Effector memory CD8-positive, alpha-beta T cell (primary cell): ENCODE results near the gene SPAST.
A peak's percentile ranks its signal among the peaks of the same experiment; 100 is the strongest.
"Not testable (repeated sequence)": the region's sequence is repeated elsewhere in the genome, so short reads cannot be mapped to it uniquely, and the experiment has no call there.

Experiments used
- ATAC-seq: fragments of 150-1000 bp; cut with Tn5 transposase; replicated peaks from 2 replicates; pipeline ENCODE4 v1.10.0; 2021; ENCODE audit warnings: mild to moderate bottlenecking, moderate library complexity
- DNase-seq, 3 experiments: peaks; one replicate each; pipeline ENCODE4 v3.0.0; 2021
- H3K27ac Mint-ChIP-seq, 2 donors: one replicate each; pipeline ENCODE4 v1.8.0; 2022; ENCODE audit warnings: mild to moderate bottlenecking in 2 of 2, mixed read lengths in 2 of 2, moderate library complexity in 2 of 2
- H3K27me3 Mint-ChIP-seq, 2 donors: one replicate each; pipeline ENCODE4 v1.8.0; 2022; ENCODE audit warnings: mixed read lengths in 2 of 2
- H3K36me3 Mint-ChIP-seq: one replicate; pipeline ENCODE4 v1.8.0; 2022; ENCODE audit warnings: mild to moderate bottlenecking, moderate library complexity, mixed read lengths; ENCODE audit not compliant: insufficient read depth
- H3K4me1 Mint-ChIP-seq, 2 donors: one replicate each; pipeline ENCODE4 v1.8.0; 2022; ENCODE audit warnings: low read depth in 2 of 2, mixed read lengths in 2 of 2
- H3K4me3 Mint-ChIP-seq, 2 donors: one replicate each; pipeline ENCODE4 v1.8.0; 2022; ENCODE audit warnings: mild to moderate bottlenecking in 2 of 2, mixed read lengths in 2 of 2, moderate library complexity in 2 of 2
- H3K9me3 Mint-ChIP-seq, 2 donors: one replicate each; pipeline ENCODE4 v1.8.0; 2022; ENCODE audit warnings: mixed read lengths in 2 of 2

Gene SPAST

DNA sequence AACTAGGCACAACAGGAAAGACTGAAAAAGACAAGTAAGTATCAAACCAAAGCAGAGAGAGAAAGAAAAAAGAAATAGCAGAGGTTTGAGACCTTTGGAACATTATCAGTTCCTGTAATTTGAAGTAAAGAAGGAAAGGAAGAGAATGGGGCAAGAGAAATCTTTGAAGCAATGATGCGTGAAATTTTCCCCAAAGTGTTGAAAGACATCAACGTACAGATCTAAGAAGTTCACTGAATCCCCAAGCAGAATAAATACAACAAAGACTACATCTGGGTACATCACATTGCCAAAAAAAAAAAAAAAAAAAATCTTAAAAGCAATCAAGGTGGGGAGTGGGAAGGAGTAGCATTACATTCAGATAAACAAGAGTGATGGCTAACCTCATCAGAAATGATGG, 96.3 kb downstream of the SPAST start:
- peaks cover 14% of the 10 kb centered on the region for H3K36me3 Mint-ChIP-seq
- no peak for DNase-seq
- H3K4me3 Mint-ChIP-seq, result no peak overlapping the region
- H3K9me3 Mint-ChIP-seq, result no peaks in the 10 kb centered on the region
- H3K4me1 Mint-ChIP-seq, result peaks cover 0 to 3% of the 10 kb centered on the region in 2 donors
- no peak for ATAC-seq
- no peaks in the 10 kb centered on the region for H3K27me3 Mint-ChIP-seq
- no peak overlapping the region for H3K27ac Mint-ChIP-seq

DNA sequence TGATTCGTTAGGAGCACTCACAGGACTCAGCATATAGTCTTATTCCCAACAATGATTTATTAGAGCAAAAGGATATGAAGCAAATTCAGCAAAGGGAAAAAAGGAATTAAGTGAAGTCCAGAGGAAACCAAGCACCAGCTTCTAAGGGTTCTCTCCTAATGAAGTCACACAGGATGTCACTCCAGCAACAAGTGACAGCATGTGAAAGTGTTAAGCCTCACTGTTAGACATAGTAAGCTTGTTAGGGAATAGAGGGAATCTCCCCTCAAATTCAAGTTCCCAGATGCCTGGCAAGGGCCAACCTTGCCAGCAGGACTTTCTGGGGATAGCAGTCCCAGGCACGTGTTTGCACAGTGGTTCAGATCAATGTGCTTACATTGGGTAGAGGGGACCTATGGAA, 97.9 kb downstream of the SPAST start:
- Mint-ChIP-seq H3K4me3 (no peak overlapping the region), H3K27me3 (no peaks in the 10 kb centered on the region), H3K9me3 (no peaks in the 10 kb centered on the region), H3K36me3 (peaks cover 15% of the 10 kb centered on the region), H3K4me1 (peaks cover 9 to 14% of the 10 kb centered on the region in 2 donors), H3K27ac (no peak overlapping the region)
- ATAC-seq (no peak), DNase-seq (no peak)

DNA sequence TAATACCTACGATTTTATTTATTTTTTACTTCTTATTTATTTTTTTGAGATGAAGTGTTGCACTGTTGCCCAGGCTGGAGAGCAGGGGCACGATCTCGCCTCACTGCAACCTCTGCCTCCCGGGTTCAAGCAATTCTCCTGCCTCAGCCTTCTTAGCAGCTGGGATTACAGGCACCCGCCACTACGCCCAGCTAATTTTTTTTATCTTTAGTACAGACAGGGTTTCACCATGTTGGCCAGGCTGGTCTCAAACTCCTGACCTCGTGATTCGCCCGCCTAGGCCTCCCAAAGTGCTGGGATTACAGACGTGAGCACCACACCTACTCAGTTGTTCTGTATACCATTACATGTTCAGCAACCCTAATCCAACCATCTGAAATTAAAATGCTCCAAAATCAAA, 100.9 kb downstream of the SPAST start:
- not testable (repeated sequence) for DNase-seq, H3K9me3 Mint-ChIP-seq, H3K27me3 Mint-ChIP-seq, ATAC-seq
- Mint-ChIP-seq H3K4me3 (peak overlapping the region in 1 of 2 donors; percentile 96), H3K36me3 (peaks cover 11% of the 10 kb centered on the region), H3K4me1 (peaks cover 13 to 28% of the 10 kb centered on the region in 2 donors), H3K27ac (peak overlapping the region in 1 of 2 donors; percentile 97)

DNA sequence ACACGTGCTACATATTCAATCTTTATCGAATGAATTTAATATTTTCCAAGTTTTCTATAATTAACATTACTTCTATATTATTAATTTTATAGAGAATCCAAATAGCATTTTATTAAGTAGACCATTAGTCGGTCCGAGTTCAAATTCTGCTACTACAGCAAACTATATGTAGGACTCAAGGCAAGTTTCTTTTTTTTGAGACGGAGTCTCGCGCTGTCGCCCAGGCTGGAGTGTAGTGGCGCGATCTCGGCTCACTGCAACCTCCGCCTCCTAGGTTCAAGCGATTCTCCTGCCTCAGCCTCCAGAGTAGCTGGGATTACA, 101.6 kb downstream of the SPAST start:
- H3K9me3 Mint-ChIP-seq, DNase-seq, H3K27me3 Mint-ChIP-seq: not testable (repeated sequence)
- ATAC-seq, result peak; percentile 10
- Mint-ChIP-seq H3K4me3 (peak overlapping the region; percentile 96 to 99), H3K27ac (peak overlapping the region; percentile 97 to 98), H3K4me1 (peaks cover 13 to 28% of the 10 kb centered on the region in 2 donors), H3K36me3 (peaks cover 11% of the 10 kb centered on the region)

GRCh38 chr2:32166115-32166574, 102.8 kb downstream of the SPAST start:
- Mint-ChIP-seq H3K9me3 (no peaks in the 10 kb centered on the region), H3K4me3 (peak overlapping the region; percentile 96 to 99), H3K27me3 (no peaks in the 10 kb centered on the region), H3K27ac (peak overlapping the region; percentile 97 to 98), H3K36me3 (peaks cover 11% of the 10 kb centered on the region), H3K4me1 (peaks cover 13 to 28% of the 10 kb centered on the region in 2 donors)
- DNase-seq (no peak), ATAC-seq (peak; percentile 13)

DNA sequence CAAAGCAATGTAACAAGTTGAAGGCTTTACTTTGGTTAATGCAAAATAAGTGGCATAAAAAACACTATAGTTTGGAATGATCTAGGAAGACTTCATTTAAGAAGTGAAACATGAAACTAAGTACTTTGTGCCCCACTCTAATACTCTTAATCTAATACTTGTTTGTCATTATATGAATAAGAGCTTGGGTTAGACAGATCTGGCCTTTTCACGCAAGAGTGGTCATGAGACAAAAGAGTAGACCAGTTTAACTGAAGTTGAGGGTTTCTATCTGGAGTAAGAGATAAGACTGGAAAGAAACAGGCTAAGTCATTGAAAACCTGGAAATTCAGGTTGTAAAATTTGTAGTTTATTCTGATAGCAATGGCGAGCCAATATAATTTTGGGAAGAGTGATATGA, 105.2 kb downstream of the SPAST start:
- Mint-ChIP-seq H3K9me3 (no peaks in the 10 kb centered on the region), H3K4me3 (no peak overlapping the region), H3K4me1 (peaks cover 19 to 40% of the 10 kb centered on the region in 2 donors), H3K36me3 (peaks cover 21% of the 10 kb centered on the region), H3K27ac (peak overlapping the region in 1 of 2 donors; percentile 73), H3K27me3 (no peaks in the 10 kb centered on the region)
- ATAC-seq (no peak), DNase-seq (no peak)

GRCh38 chr2:32172870-32173269, 109.5 kb downstream of the SPAST start:
- peaks cover 6 to 16% of the 10 kb centered on the region in 2 donors for H3K4me1 Mint-ChIP-seq
- peaks cover 35% of the 10 kb centered on the region for H3K36me3 Mint-ChIP-seq
- H3K9me3 Mint-ChIP-seq, result no peaks in the 10 kb centered on the region
- H3K27ac Mint-ChIP-seq, result peak overlapping the region in 1 of 2 donors; percentile 56
- H3K27me3 Mint-ChIP-seq, result no peaks in the 10 kb centered on the region
- H3K4me3 Mint-ChIP-seq, result no peak overlapping the region
- ATAC-seq (no peak), DNase-seq (no peak)

- DNase-seq (no peak), ATAC-seq (no peak)
- no peak overlapping the region for H3K4me3 Mint-ChIP-seq
- H3K36me3 Mint-ChIP-seq, result peaks cover 51% of the 10 kb centered on the region
- no peaks in the 10 kb centered on the region for H3K9me3 Mint-ChIP-seq
- H3K27me3 Mint-ChIP-seq, result no peaks in the 10 kb centered on the region
- H3K4me1 Mint-ChIP-seq, result no peaks in the 10 kb centered on the region
- H3K27ac Mint-ChIP-seq, result peak overlapping the region in 1 of 2 donors; percentile 20
Observed at GRCh38 chr2:32182667-32183066, 119.3 kb downstream of the SPAST start.

- Mint-ChIP-seq H3K4me3 (no peak overlapping the region), H3K27me3 (no peaks in the 10 kb centered on the region), H3K9me3 (no peaks in the 10 kb centered on the region), H3K4me1 (peaks cover 3 to 23% of the 10 kb centered on the region in 2 donors), H3K27ac (peak overlapping the region in 1 of 2 donors; percentile 46), H3K36me3 (peaks cover 58% of the 10 kb centered on the region)
- DNase-seq (no peak), ATAC-seq (no peak)
Observed at GRCh38 chr2:32189011-32189410, 125.7 kb downstream of the SPAST start.

- H3K27ac Mint-ChIP-seq, result no peak overlapping the region
- no peak for ATAC-seq
- H3K9me3 Mint-ChIP-seq, result no peaks in the 10 kb centered on the region
- DNase-seq, result no peak
- peaks cover 3 to 23% of the 10 kb centered on the region in 2 donors for H3K4me1 Mint-ChIP-seq
- no peaks in the 10 kb centered on the region for H3K27me3 Mint-ChIP-seq
- H3K36me3 Mint-ChIP-seq, result peaks cover 40% of the 10 kb centered on the region
- H3K4me3 Mint-ChIP-seq, result no peak overlapping the region
Observed at GRCh38 chr2:32192418-32192817, 129.1 kb downstream of the SPAST start.

DNA sequence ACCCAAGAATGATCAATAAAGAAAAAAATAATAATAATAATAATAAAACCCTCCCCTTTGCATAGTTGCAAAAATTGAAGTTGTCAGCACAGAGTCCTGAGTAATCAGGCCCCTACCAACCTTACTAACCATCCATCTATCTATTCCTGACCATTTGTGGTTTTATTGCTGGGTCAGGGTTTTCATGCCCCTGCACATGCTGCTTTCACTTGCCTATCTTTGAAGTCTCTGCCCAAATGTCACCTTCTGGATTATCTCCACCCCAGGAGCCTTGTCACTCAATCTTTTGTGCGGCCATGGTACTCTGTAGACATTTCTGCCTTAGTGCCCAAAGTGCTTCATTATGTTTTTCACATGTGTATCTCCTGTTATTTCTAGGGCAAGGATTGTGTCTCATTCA, 137.5 kb downstream of the SPAST start:
- ATAC-seq (no peak), DNase-seq (no peak)
- H3K27me3 Mint-ChIP-seq, result no peaks in the 10 kb centered on the region
- H3K4me1 Mint-ChIP-seq, result no peaks in the 10 kb centered on the region
- H3K9me3 Mint-ChIP-seq, result no peaks in the 10 kb centered on the region
- no peak overlapping the region for H3K27ac Mint-ChIP-seq
- H3K36me3 Mint-ChIP-seq, result peaks cover 35% of the 10 kb centered on the region
- no peak overlapping the region for H3K4me3 Mint-ChIP-seq

DNA sequence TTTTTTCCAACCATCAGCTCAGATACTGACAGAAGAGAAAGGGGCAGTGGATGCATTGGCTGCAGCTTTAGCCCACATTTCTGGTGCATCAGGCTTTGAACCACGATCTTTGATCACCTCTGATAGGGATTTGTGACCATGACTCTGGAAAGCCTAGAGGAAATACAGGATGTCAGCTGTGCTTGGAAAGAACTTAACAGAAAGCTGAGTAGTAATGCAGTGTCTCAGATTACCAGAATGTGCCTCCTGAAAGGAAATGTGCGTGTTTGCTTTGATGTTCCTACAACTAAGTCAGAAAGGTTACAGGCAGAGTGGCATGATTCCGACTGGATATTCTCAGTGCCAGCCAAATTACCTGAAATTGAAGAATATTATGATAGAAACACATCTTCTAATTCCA, 140.1 kb downstream of the SPAST start:
- peaks cover 38% of the 10 kb centered on the region for H3K36me3 Mint-ChIP-seq
- H3K9me3 Mint-ChIP-seq, DNase-seq, H3K27ac Mint-ChIP-seq, H3K27me3 Mint-ChIP-seq, ATAC-seq, H3K4me3 Mint-ChIP-seq, H3K4me1 Mint-ChIP-seq: not testable (repeated sequence)
